ENCODE measurements around the gene CLDND2.

DNA sequence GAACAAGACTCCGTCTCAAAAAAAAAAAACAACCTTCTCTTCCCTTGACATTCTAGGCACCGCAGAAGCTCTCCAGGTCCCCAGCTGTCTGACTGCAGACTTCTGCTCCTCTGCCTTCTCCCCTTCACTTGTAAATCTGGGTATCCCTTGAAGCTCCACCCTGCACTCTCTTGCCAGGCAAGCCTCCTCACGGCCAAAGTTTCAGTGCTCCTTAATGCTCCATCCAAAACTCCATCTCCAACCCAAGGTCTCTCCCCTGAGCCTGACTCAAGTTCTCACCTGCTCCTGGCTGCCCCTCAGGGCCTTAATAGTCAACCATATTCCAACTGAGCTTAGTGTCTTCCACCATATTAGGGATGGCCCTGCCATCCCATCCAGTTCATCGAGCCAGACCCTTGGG is 1.4 kb upstream of the CLDND2 start:
- TF ChIP-seq REST (IDR thresholded peaks at IDR 0.05; ENCODE audit: insufficient read depth in 1 of 2, low read depth in 2 of 2, low read length in 1 of 2): no peak
- TF ChIP-seq, protein P1, sequence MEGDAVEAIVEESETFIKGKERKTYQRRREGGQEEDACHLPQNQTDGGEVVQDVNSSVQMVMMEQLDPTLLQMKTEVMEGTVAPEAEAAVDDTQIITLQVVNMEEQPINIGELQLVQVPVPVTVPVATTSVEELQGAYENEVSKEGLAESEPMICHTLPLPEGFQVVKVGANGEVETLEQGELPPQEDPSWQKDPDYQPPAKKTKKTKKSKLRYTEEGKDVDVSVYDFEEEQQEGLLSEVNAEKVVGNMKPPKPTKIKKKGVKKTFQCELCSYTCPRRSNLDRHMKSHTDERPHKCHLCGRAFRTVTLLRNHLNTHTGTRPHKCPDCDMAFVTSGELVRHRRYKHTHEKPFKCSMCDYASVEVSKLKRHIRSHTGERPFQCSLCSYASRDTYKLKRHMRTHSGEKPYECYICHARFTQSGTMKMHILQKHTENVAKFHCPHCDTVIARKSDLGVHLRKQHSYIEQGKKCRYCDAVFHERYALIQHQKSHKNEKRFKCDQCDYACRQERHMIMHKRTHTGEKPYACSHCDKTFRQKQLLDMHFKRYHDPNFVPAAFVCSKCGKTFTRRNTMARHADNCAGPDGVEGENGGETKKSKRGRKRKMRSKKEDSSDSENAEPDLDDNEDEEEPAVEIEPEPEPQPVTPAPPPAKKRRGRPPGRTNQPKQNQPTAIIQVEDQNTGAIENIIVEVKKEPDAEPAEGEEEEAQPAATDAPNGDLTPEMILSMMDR (IDR thresholded peaks at IDR 0.05): no peak
